Body of pancreas (tissue), 4 donors: ENCODE results near the gene FKBP15.

ENCODE experiments used
- POLR2A ChIP-seq, 3 donors: fragments of 450-650 bp; IDR thresholded peaks; one replicate each; pipeline ENCODE4 v1.6.1; 2016; ENCODE audit warnings: antibody characterized with exemption in 3 of 3, mild to moderate bottlenecking in 2 of 3
- TF ChIP-seq, protein P1 (sequence below), 7 experiments: fragments of 450-650 bp in 4 of 7; fragments of 200-600 bp in 3 of 7; sonication (generic) in 3 of 7; IDR thresholded peaks; one replicate each; pipeline ENCODE4 v1.5.1; 2016 to 2019; ENCODE audit warnings: antibody characterized with exemption in 7 of 7

GRCh38 chr9:113131689-113132151 lies 89.4 kb downstream of the FKBP15 start:
- TF ChIP-seq, protein P1, sequence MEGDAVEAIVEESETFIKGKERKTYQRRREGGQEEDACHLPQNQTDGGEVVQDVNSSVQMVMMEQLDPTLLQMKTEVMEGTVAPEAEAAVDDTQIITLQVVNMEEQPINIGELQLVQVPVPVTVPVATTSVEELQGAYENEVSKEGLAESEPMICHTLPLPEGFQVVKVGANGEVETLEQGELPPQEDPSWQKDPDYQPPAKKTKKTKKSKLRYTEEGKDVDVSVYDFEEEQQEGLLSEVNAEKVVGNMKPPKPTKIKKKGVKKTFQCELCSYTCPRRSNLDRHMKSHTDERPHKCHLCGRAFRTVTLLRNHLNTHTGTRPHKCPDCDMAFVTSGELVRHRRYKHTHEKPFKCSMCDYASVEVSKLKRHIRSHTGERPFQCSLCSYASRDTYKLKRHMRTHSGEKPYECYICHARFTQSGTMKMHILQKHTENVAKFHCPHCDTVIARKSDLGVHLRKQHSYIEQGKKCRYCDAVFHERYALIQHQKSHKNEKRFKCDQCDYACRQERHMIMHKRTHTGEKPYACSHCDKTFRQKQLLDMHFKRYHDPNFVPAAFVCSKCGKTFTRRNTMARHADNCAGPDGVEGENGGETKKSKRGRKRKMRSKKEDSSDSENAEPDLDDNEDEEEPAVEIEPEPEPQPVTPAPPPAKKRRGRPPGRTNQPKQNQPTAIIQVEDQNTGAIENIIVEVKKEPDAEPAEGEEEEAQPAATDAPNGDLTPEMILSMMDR (IDR thresholded peaks at IDR 0.05): no peak
- no peak for TF ChIP-seq POLR2A (IDR thresholded peaks at IDR 0.05)
